Neural crest cell (in vitro differentiated cells): ENCODE measurements around the gene MBD1. TPM values are rescaled to one million over a fixed set of nuclear protein-coding genes. Genes with fewer than 3 reads are reported as not detected.
A peak's percentile ranks its signal among the peaks of the same experiment; 100 is the strongest.
"Not testable (repeated sequence)": the region's sequence is repeated elsewhere in the genome, so short reads cannot be mapped to it uniquely, and the experiment has no call there.

Experiments used
- DNase-seq: peaks from one replicate; pipeline ENCODE4 v3.0.0; 2021; ENCODE audit warnings: low read depth, mixed read lengths, low spot score
- H3K27ac Mint-ChIP-seq: one replicate; pipeline ENCODE4 v1.8.0; 2021; ENCODE audit warnings: mild to moderate bottlenecking, mixed read lengths; ENCODE audit not compliant: unreplicated experiment
- H3K27me3 Mint-ChIP-seq: 2 replicates; pipeline ENCODE4 v1.8.0; 2021; ENCODE audit warnings: low read depth, mild to moderate bottlenecking, mixed read lengths
- H3K36me3 Mint-ChIP-seq: 2 replicates; pipeline ENCODE4 v1.8.0; 2021; ENCODE audit warnings: low read depth, mild to moderate bottlenecking, mixed read lengths
- H3K4me1 Mint-ChIP-seq: 2 replicates; pipeline ENCODE4 v1.8.0; 2021; ENCODE audit warnings: mixed read lengths
- H3K4me3 Mint-ChIP-seq: one replicate; pipeline ENCODE4 v1.8.0; 2021; ENCODE audit warnings: mild to moderate bottlenecking, mixed read lengths
- H3K9me3 Mint-ChIP-seq: 2 replicates; pipeline ENCODE4 v1.8.0; 2021; ENCODE audit warnings: mixed read lengths
- CTCF ChIP-seq: fragments of 200-600 bp; sonication (generic); conservative IDR thresholded peaks from 2 replicates; pipeline ENCODE4 v1.5.0; 2021; ENCODE audit warnings: antibody characterized with exemption, mild to moderate bottlenecking
- total RNA-seq: library from RNA; stranded (reverse); gene quantifications from 2 replicates; pipeline ENCODE4 v1.2.1, GENCODE V29; 2021

MBD1 gene
- total RNA-seq, 1 donor from 2014 or later: 77.2 TPM

DNA sequence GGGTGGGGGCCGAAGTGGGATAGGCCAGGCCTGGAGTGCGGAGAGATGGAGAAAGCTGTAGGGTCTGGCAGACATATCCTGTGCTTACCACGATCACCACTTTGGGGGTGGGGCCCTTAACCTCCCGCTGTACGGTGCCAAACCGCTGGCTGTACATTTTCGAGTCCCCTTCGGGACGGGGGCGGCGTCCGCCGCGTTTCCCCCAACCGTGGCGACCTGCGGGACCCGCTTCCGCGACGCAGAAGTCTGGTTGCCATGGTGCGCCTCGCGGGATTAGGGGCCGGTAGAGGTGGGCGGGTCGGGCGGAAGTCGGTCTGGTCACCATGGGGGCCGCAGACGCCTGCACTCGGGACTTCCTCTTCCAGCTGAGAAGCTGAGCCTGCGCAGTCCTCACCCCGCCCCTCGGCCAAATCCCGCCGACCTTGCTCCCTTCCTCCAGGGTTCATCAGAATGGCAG lies 15.0 kb downstream of the MBD1 start, which contains the start of gene CFAP53:
Gene CFAP53 (minus strand): TSS at position 248 of the 457 bp plus-strand sequence. CDS start 91 bp downstream, at position 157.
- peak within 1 kb of the TSS; percentile 81 for H3K27ac Mint-ChIP-seq
- H3K27me3 Mint-ChIP-seq: peaks cover 20% of the 10 kb centered on the region
- H3K36me3 Mint-ChIP-seq: peaks cover 19% of the 10 kb centered on the region
- TF ChIP-seq CTCF: no peak
- peaks cover 10% of the 10 kb centered on the region for H3K4me1 Mint-ChIP-seq
- no peaks in the 10 kb centered on the region for H3K9me3 Mint-ChIP-seq
- peak within 1 kb of the TSS; percentile 91 for H3K4me3 Mint-ChIP-seq
- peak; percentile 81 for DNase-seq

GRCh38 chr18:50262977-50263376 lies 18.3 kb downstream of the MBD1 start:
- Mint-ChIP-seq H3K36me3 (peaks cover 5% of the 10 kb centered on the region), H3K4me1 (peaks cover 10% of the 10 kb centered on the region), H3K27me3 (peaks cover 23% of the 10 kb centered on the region), H3K9me3 (peaks cover 4% of the 10 kb centered on the region), H3K27ac (no peak overlapping the region), H3K4me3 (no peak overlapping the region)
- DNase-seq: no peak
- TF ChIP-seq CTCF: no peak

- H3K36me3 Mint-ChIP-seq: peaks cover 3% of the 10 kb centered on the region
- H3K27ac Mint-ChIP-seq: no peak overlapping the region
- H3K9me3 Mint-ChIP-seq: no peaks in the 10 kb centered on the region
- TF ChIP-seq CTCF: no peak
- H3K4me1 Mint-ChIP-seq: no peaks in the 10 kb centered on the region
- DNase-seq: no peak
- H3K4me3 Mint-ChIP-seq: no peak overlapping the region
- no peaks in the 10 kb centered on the region for H3K27me3 Mint-ChIP-seq
These were observed 30.4 kb downstream of the MBD1 start for GRCh38 chr18:50250935-50251334.

DNA sequence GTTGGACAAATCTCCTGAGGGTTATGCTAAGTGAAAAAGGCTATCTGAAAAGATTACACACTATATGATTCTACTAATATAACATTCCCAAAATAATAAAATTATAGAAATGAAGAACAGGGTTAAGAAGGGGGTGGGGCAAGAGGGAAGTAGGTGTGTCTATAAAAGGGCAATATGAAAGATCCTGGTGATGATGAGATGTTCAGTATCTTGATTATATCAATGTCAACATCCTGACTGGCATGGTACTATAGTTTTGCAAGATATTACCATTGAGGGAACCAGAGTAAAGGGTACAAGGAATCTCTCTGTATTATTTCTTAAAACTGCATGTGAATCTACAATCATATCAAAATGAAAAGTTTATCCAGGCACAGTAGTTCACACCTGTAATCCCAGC lies 31.7 kb downstream of the MBD1 start:
- no peak for DNase-seq
- Mint-ChIP-seq H3K27me3 (no peaks in the 10 kb centered on the region), H3K27ac (no peak overlapping the region), H3K4me1 (no peaks in the 10 kb centered on the region), H3K9me3 (no peaks in the 10 kb centered on the region), H3K36me3 (peaks cover 3% of the 10 kb centered on the region), H3K4me3 (no peak overlapping the region)
- no peak for TF ChIP-seq CTCF

GRCh38 chr18:50247561-50247960 lies 33.8 kb downstream of the MBD1 start:
- no peak for TF ChIP-seq CTCF
- no peaks in the 10 kb centered on the region for H3K27me3 Mint-ChIP-seq
- H3K4me3 Mint-ChIP-seq: no peak overlapping the region
- H3K4me1 Mint-ChIP-seq: no peaks in the 10 kb centered on the region
- H3K9me3 Mint-ChIP-seq: no peaks in the 10 kb centered on the region
- peaks cover 10% of the 10 kb centered on the region for H3K36me3 Mint-ChIP-seq
- H3K27ac Mint-ChIP-seq: no peak overlapping the region
- no peak for DNase-seq

GRCh38 chr18:50241768-50242167 lies 39.6 kb downstream of the MBD1 start:
- H3K4me1 Mint-ChIP-seq, H3K27ac Mint-ChIP-seq, H3K27me3 Mint-ChIP-seq, DNase-seq, H3K4me3 Mint-ChIP-seq: not testable (repeated sequence)
- Mint-ChIP-seq H3K36me3 (peaks cover 17% of the 10 kb centered on the region), H3K9me3 (peaks cover 10% of the 10 kb centered on the region)
